IPS-18c (cell line): ENCODE results near the gene VPS39.

Experiments used
- H3K4me3 ChIP-seq: 2 replicates; pipeline ENCODE4 v1.7.0; 2013; ENCODE audit warnings: low read depth, mild to moderate bottlenecking, low read length, moderate library complexity; ENCODE audit not compliant: insufficient read depth
- H3K9me3 ChIP-seq: one replicate; pipeline ENCODE4 v1.6.1; 2013; ENCODE audit warnings: mild to moderate bottlenecking, low read length, moderate library complexity; ENCODE audit not compliant: control insufficient read depth, insufficient read depth

VPS39 gene

DNA sequence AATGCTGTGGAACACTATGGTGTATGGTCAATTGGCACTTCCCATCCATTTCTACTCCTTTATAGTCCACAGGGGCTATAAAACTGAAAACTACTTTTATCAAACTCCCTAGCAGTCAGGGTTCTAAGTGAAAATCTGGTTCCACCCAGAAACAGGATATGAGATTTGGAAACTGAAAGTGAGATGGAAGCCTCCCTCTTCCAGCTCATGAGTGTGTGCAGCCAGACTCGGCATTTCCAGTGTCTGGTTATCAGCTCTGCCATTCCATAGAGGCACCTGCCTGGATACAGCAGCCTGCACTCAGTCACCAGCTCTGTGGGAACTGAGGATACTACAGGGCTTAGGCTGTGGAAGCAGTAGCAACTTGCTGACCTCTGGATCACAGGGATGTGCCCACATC, 37.0 kb downstream of the VPS39 start:
- no peak overlapping the region for H3K4me3 ChIP-seq
- no peaks in the 10 kb centered on the region for H3K9me3 ChIP-seq

DNA sequence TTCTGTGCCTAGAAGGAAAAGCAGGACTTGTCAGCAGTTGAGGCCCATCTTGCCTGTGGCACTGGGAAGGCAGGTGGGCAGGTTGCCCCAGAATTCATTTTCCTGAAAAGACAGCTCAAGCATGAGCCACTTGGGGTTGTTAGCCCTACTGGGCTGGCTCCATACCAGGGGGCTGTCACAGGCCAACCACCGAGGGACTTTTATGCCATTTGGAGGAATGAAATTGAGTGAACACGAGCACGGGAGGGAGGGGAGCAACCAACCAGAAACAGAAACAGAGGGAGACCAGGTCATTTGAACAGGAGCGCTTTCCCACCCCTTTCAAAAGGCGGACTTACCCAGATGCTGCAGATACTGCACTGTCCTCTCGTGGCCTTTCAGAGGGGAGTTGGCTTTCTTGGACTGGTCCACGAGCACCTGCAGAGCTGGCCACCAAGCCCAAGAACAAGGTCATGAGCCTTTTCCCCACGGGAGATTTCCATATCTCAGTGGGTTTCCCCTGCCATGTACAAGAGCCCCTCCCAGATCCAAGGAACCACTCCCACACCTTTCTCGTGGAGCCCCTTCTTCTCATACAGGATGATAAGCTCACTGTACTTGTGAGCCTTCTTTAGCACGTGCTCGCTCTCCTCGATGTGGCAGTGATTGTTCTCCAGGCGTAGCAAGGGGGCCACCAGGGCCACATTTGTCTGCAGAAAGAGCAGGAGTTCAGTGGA, 41.7 kb downstream of the VPS39 start:
- no peak overlapping the region for H3K4me3 ChIP-seq
- no peaks in the 10 kb centered on the region for H3K9me3 ChIP-seq

DNA sequence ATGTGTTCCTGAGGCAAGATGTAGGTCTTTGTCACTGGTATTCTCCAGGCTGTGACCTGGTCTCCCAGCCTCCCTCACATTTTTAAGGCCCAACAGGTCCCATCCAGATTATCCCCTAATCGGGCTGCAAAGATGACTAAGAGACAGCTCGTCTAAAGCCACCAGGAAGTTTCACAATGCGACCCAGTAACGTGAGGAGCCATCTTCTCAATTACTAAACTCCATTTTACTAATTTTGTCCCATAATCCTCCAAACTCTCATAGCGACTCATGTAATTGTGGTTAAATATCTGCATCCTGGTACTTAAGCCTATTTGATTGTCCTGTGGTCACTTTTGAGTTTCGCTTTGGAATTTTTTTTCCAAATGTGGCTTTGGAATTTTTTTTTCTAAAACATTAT, 43.0 kb downstream of the VPS39 start:
- Histone ChIP-seq H3K4me3 (no peak overlapping the region), H3K9me3 (no peaks in the 10 kb centered on the region)

DNA sequence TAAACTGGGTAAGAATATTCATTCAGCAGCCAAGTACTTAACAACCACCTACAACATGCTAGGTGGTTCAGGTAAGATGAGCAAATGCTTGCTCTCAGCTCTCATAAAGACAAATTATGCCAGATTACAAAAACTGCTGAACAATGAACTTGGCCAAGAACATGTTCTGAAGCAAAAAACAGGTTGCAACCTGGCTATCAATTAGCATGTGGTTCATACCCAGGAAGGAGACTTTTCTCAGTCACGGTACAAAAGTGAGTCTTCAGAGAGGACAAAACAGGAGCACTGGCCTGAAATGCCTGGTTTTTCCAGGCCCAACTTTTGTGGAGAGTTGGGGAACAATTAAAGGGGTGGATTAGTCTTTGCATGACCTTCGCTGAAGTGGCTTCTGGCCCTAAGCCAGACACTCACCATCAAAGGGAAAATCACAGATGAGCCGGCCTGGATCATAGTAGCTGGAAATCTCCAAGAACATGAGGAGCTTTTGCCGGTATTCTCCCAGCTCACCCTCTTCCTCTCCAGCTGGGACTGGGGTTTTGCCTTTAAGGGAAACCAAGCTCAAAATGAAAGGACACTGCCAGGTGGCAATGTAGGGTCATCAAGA, 44.1 kb downstream of the VPS39 start:
- Histone ChIP-seq H3K4me3 (no peak overlapping the region), H3K9me3 (no peaks in the 10 kb centered on the region)

DNA sequence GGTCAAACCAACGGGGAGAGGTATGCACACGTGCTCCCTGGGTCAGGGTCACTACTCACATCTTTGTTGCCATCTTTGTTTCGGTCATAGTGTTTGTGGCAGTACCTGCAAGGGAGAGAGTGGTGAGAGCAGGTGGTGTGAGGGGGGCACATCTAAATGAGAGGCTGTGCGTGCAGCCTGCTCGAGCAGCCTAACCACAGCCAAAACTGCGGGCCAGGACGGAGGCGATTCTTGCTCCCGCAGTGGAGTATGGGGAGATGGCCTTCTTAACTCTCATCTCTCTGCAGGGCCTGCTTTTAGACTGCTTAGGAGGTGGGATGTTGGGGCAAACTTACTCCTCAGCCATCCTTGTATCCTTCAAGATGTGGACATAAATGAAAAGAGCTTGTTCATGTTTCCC, 44.8 kb downstream of the VPS39 start:
- H3K9me3 ChIP-seq, result no peaks in the 10 kb centered on the region
- no peak overlapping the region for H3K4me3 ChIP-seq

DNA sequence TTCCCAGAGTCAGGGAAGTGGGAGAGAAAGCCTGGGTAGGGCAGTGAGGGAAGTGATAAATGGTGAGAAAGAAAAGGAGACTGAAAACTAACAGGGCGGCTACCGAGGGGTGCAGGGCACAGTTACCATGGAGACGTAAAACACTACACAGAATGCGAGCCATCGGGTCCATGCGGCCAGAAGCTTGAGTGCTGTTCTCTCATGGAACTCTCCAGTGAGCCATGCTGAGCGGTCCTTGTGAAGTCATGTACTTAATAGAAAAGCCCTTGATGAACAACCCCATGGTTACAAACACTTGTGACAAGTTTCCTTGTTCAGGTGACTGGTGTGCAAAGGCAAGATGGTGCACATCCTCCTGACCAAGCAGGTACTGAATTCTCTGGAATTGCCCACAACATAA, 48.0 kb downstream of the VPS39 start:
- H3K9me3 ChIP-seq, result no peaks in the 10 kb centered on the region

DNA sequence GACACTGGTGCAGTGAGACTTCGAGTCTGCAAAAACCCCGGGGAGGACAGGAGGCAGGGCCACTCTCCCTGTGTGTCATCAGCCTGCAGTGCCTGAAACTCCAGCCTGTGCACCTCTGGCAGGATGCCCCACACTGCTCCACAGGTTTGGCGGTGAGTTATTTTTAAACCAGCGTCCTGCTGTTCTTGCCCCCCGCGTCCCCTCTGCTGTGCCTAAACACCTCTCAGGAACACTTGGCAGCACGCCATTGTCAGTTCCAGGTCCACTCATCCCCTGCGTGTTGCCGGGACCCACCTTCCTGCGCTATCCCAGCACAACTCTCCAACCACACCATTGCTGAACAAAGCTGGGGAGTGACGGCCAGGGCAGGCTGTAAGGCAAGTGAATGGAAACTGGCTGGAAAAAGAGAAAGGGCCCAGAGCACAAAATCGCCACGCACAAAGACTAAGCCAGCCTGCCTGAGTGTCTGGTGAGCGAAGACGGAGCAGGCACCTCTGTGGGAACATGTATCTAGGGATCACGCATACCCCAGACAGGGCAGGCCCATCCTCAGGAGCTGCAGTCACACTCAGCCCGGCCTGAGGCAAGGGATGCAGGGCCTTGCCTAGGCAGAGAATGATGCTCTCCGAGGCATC, 48.6 kb downstream of the VPS39 start:
- no peaks in the 10 kb centered on the region for H3K9me3 ChIP-seq
- H3K4me3 ChIP-seq, result no peak overlapping the region; the same call in 1 of the 2 replicates

More for the DNA sequence above, 48.0 kb downstream of the VPS39 start:
- H3K4me3 ChIP-seq, result no peak overlapping the region

DNA sequence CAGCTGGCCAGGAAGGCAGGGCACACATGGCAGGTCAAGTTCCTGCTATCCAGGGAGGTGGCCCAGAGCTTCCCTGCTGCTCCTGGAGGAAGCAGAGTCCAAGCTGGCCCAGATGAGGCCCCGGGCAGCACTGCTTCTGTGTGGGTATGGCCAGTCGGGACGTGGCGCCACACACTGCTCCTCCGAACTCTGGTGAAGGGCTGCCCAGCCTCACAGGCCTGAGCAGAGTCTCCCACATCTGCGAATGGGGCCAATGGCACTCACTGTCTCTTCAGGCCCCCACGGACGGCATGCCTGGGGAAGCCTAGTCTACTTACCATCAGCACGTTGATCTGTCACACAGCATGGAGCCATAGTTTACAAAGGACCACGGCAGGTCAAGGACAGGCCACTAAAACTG, 49.2 kb downstream of the VPS39 start:
- Histone ChIP-seq H3K4me3 (no peak overlapping the region; the same call in 1 of the 2 replicates), H3K9me3 (no peaks in the 10 kb centered on the region)

DNA sequence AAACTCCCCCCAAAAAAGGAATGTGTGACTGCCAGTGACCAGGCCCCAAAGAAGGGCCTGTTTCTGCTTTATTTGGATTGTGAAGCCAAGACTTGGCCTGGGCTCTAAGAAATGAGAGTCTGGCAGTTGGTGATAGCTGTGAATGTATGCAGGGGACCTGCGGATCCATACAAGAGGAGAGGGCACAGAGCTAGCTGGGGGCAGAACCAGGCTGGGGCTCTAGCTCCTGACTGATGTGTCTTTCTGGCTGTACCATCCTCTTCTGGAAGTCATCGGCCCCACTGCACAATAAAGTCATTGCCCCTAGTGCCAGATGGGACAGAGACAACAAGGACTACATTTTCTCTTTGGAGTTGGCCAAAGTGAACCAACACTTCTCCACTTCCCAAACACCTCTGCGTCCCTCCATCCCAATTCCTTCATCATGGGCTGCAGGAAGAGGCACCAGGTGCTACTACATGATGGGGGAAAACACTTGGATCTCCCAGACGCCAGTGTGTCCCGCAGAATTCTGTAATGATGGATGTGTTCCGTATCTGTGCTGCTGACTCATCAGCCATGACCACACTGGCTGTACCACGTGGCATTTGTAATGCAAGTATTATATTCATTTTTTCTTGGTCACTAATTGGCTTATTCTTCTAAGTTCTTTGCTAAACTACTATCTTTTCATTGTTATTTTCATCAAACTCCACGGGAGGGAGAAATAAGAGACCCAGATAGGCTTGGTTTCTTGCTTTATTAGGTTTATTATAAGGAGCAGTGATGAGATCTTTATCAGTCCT, 49.9 kb downstream of the VPS39 start:
- no peak overlapping the region for H3K4me3 ChIP-seq
- H3K9me3 ChIP-seq, result no peaks in the 10 kb centered on the region

DNA sequence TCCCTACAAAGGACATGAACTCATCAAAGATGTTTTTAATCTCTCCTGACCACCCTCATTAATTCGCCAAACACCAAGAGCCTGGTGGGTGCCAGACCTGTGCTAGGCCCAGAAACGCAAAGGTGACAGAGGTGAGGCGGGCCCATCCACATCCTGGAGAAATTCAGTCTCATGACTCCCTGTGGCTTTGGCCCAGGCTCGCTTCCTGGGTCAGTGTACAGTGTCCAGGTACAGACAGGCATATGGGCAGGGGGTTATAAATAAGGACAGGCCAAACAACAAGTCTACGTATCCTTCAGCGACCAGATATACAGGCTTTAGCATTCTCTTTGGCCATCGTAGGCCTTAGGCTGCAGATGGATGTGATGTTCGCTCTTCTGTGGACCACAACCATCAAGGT, 50.7 kb downstream of the VPS39 start:
- no peaks in the 10 kb centered on the region for H3K9me3 ChIP-seq
- no peak overlapping the region for H3K4me3 ChIP-seq

DNA sequence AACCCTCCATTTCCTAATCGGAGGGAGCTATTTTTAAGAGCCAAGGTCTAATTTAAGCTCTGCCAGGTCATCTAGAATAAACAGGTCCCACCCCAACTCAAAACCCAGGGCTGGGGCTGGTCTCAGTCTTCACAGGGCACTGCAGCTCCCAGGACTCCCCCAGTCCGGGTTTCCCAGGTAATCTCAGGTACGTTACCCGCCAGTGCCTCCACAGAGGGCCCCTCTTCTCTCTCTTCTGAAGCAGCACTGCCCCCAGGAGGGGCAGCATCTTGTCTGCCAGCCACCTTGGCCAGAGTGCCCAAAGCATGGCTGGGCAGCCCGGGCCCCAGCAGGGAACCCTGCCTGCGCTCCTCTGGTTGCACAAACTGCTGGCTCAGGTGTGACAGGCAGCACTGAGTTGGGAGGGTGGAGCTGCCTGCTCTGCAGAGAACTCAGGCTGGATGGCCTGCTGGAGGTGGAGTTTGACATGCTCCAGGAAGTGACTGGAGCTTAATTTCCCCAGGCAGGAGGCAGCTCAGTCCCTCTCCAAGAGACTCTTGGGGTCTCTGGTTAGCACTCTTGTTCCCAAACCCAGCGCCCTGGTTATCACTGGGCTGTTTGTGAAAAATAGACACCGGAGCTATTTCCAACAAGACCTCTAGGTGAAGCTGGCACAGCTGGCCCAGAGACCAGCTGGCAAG, 51.7 kb downstream of the VPS39 start, which contains the start of gene PLA2G4F:
Gene PLA2G4F (minus strand): TSS at position 394 of the 680 bp plus-strand sequence. CDS start 87 bp downstream, at position 307.
- H3K9me3 ChIP-seq, result no peaks in the 10 kb centered on the region
- no peak within 1 kb of the TSS for H3K4me3 ChIP-seq

DNA sequence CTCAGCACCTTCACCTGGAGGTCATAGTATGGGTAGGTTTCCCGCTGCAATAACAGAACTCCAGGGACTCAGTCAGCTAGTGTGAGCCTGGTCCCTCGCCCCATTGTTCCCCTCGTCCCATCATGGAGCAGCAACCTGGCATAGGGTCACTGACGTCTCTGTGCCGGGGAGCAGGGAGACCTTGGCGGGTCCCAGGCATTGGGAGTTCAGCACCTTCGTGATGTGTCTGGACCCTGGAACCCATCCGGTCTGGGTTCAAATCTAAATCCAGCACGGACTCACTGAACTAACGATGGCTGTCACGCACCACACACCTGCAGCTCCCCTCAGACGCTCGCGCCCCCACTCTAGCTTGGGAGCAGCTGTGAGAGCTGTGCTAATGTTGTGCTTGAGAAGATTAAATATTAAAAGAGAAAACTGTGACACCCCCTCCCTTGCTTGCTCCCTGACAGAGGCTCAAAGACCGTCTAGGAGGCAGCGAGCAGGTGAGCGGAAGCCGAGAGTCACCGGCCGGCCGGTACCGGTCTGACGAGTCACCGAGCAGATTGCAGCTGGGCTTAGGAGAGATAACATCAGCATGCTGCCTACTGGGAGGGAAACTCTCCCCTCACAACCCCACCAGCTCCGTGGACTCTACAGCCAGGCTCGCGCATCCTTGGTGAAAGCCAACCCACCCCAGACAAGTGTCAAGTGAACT, 52.4 kb downstream of the VPS39 start:
- Histone ChIP-seq H3K4me3 (no peak overlapping the region), H3K9me3 (no peaks in the 10 kb centered on the region)

DNA sequence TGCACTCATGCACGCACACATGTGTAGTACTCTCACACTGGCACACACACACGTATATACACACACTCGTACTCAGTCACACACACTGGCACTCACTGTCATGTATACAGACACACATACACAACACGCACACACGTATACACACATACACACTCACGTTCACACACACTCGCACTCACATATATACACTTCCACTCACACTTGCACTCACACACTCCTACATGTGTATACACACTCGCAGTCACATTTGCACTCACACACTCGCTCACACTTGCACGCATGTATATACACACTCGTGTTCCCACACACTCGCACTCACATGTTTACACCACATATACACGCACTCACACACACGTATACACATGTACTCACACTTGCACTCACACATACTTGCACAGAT, 53.1 kb downstream of the VPS39 start:
- H3K9me3 ChIP-seq, result no peaks in the 10 kb centered on the region
- H3K4me3 ChIP-seq, result no peak overlapping the region

DNA sequence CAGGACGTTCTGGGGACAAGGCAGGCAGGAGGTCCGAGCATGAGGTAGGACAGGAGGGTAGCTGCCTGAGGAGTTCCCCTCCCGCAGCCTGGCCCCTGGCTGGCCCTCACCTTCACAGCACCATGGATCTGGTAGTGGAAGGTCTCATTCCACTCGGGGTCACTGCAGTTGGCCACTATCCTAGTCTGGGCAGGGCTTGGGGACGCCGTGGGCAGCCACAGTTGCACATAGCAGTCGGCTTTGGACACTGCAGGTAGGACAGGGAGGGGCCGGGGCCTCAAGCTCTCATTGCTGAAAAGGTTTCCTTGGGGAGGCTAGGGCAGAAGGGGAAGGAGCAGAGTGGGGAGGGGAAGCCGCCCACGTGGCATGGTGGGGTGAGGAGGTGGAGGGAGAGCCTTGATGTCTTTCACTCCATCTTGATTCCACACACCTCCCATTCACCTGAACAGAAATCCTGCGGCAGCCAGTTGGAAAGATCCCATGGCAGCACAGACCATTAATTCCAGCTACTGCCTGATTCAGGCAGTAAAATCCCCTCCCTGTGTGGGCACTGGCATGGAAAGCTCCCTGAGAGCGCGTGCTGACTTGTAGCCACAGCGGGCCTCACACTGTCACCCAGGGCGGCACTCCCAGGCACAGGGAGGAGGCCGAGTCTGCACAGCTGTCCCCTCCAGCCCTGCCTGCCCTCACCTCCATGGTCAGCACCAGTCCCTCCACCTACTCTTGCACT, 53.7 kb downstream of the VPS39 start:
- Histone ChIP-seq H3K9me3 (no peaks in the 10 kb centered on the region), H3K4me3 (no peak overlapping the region)

DNA sequence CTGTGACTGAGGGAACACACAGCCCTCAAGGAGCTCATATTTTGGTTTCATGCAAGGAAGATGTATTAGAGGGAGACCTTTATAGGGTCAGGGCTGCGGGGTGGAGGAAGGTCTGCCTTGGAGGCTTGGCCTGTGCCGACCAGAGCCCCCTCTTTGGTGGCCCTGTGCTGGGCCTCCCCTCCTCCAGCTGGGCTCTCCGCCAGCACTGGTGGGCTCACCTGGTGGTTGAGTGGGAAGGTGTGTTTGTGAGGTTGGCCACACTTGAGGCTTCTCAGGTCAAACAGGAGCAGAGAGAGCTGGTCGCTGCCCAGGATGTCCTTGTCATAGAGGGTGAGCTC, 54.3 kb downstream of the VPS39 start:
- H3K9me3 ChIP-seq, result no peaks in the 10 kb centered on the region

More for the DNA sequence above, 54.3 kb downstream of the VPS39 start:
- H3K4me3 ChIP-seq, result no peak overlapping the region
